Gastrocnemius medialis (tissue), 4 donors: Measurements from ENCODE around the gene PTPN6. TPM values are rescaled to one million over a fixed set of nuclear protein-coding genes. Genes with fewer than 3 reads are reported as not detected.
A peak's percentile ranks its signal among the peaks of the same experiment; 100 is the strongest.

Experiments used
- ATAC-seq, 2 donors: fragments of 150-250 bp; one replicate each; pipeline ENCODE4 v1.9.1; 2016
- DNase-seq, 2 donors: peaks; one replicate each; pipeline ENCODE4 v3.0.0-alpha.2; 2019
- H3K27ac ChIP-seq, 4 donors: fragments of 200-600 bp; sonication (generic); 1 replicate in 1 of 4; 2 replicates in 3 of 4; pipeline ENCODE4 v1.5.1; 2016 to 2018; ENCODE audit warnings: mild to moderate bottlenecking in 2 of 4, moderate library complexity in 1 of 4
- H3K27me3 ChIP-seq, 3 donors: fragments of 200-600 bp; sonication (generic) in 2 of 3; 1 replicate in 1 of 3; 2 replicates in 2 of 3; pipeline versions ENCODE4 v1.5.1 to v1.6.0; 2016 to 2019; ENCODE audit warnings: mild to moderate bottlenecking in 1 of 3, moderate library complexity in 1 of 3
- H3K36me3 ChIP-seq, 2 donors: fragments of 200-600 bp; sonication (generic) in 1 of 2; one replicate each; pipeline ENCODE4 v1.5.1; 2017 to 2018
- H3K4me1 ChIP-seq, 2 donors: fragments of 200-600 bp; sonication (generic) in 1 of 2; one replicate each; pipeline ENCODE4 v1.5.1; 2016 to 2017; ENCODE audit warnings: mild to moderate bottlenecking in 2 of 2
- H3K4me3 ChIP-seq, 4 donors: fragments of 200-600 bp; sonication (generic) in 3 of 4; 1 replicate in 1 of 4; 2 replicates in 3 of 4; pipeline ENCODE4 v1.5.1; 2016 to 2019; ENCODE audit warnings: mild to moderate bottlenecking in 2 of 4
- H3K9me3 ChIP-seq, 3 donors: fragments of 200-600 bp; sonication (generic) in 2 of 3; 1 replicate in 1 of 3; 2 replicates in 2 of 3; pipeline ENCODE4 v1.5.1; 2016 to 2019
- CTCF ChIP-seq, 5 experiments: fragments of 450-650 bp in 3 of 5; fragments of 200-600 bp in 2 of 5; sonication (generic) in 2 of 5; IDR thresholded peaks in 4 of 5; conservative IDR thresholded peaks in 1 of 5; 1 replicate in 4 of 5; 2 replicates in 1 of 5; pipeline ENCODE4 v1.5.1; 2016 to 2019; ENCODE audit warnings: antibody characterized with exemption in 5 of 5, mild to moderate bottlenecking in 3 of 5, moderate library complexity in 3 of 5
- POLR2A ChIP-seq, 2 donors: fragments of 450-650 bp; IDR thresholded peaks; one replicate each; pipeline ENCODE4 v1.6.1; 2017; ENCODE audit warnings: antibody characterized with exemption in 2 of 2, mild to moderate bottlenecking in 2 of 2, moderate library complexity in 2 of 2
- in situ Hi-C, 4 donors: fragments of 200-750 bp; cut with MboI; loops; one replicate each; pipeline versions ENCODE4 v1.15.0 to v1.8.0; 2017; ENCODE audit warnings: low sequenced_read_pairs in 4 of 4
- intact Hi-C: fragments of 100-400 bp; cut with DNase I; formaldehyde crosslinking; loops from one replicate; pipeline ENCODE4 v1.15.1; 2023; ENCODE audit warnings: low total_unique reads
- total RNA-seq, 4 donors: library from RNA; depleted of rRNA; stranded (reverse); fragments of >200 nt; gene quantifications; one replicate each; pipeline versions ENCODE4 v1.1.0 to v1.2.3, GENCODE V29; 2016

PTPN6 gene
- total RNA-seq, 4 donors from 2014 or later: 0.87 to 7.6 (median 5.0) TPM

- no peak for TF ChIP-seq CTCF (IDR thresholded peaks at IDR 0.05 in 4 of 5, conservative IDR thresholded peaks at IDR 0.05 in 1 of 5)
- no peak overlapping the region for H3K4me3 ChIP-seq
- intact Hi-C loops (no loop called here), in situ Hi-C loops (loop anchor here in 1 of 4 donors (25.0 kb wide), 1 partner anchor 176 kb away; the partner anchor contains the start of gene C1RL)
- peaks cover 28 to 41% of the 10 kb centered on the region in 2 donors for H3K4me1 ChIP-seq
- peaks cover 0 to 16% of the 10 kb centered on the region in 2 donors for H3K36me3 ChIP-seq
- ATAC-seq (no peak), DNase-seq (no peak)
- peak overlapping the region; percentile 91 to 97 (median 95) for H3K27ac ChIP-seq
- H3K9me3 ChIP-seq: no peaks in the 10 kb centered on the region
- no peaks in the 10 kb centered on the region for H3K27me3 ChIP-seq
These were observed 14.9 kb upstream of the PTPN6 start for GRCh38 chr12:6936194-6936635.

GRCh38 chr12:6936636-6937480, 14.3 kb upstream of the PTPN6 start:
- ATAC-seq (peak in 1 of 2 donors; percentile 3), DNase-seq (no peak)
- H3K27me3 ChIP-seq: no peaks in the 10 kb centered on the region
- H3K9me3 ChIP-seq: no peaks in the 10 kb centered on the region
- H3K4me1 ChIP-seq: peaks cover 28 to 41% of the 10 kb centered on the region in 2 donors
- no peak for TF ChIP-seq POLR2A (IDR thresholded peaks at IDR 0.05)
- TF ChIP-seq CTCF (IDR thresholded peaks at IDR 0.05 in 4 of 5, conservative IDR thresholded peaks at IDR 0.05 in 1 of 5): no peak
- intact Hi-C loops (no loop called here), in situ Hi-C loops (loop anchor here in 1 of 4 donors (25.0 kb wide), 1 partner anchor 175 kb away; the partner anchor contains the start of gene C1RL)
- peak overlapping the region; percentile 91 to 97 (median 95) for H3K27ac ChIP-seq
- peaks cover 0 to 16% of the 10 kb centered on the region in 2 donors for H3K36me3 ChIP-seq
- peak overlapping the region; percentile 67 to 93 (median 80) for H3K4me3 ChIP-seq

GRCh38 chr12:6937481-6938352, 13.4 kb upstream of the PTPN6 start:
- TF ChIP-seq POLR2A (IDR thresholded peaks at IDR 0.05) (peak; percentile 64 to 69), CTCF (IDR thresholded peaks at IDR 0.05 in 4 of 5, conservative IDR thresholded peaks at IDR 0.05 in 1 of 5) (peak; percentile 94 to 98 (median 95))
- Histone ChIP-seq H3K9me3 (no peaks in the 10 kb centered on the region), H3K27me3 (no peaks in the 10 kb centered on the region), H3K4me1 (peaks cover 24 to 44% of the 10 kb centered on the region in 2 donors), H3K4me3 (peak overlapping the region; percentile 67 to 93 (median 80)), H3K27ac (peak overlapping the region; percentile 91 to 97 (median 95)), H3K36me3 (peaks cover 0 to 16% of the 10 kb centered on the region in 2 donors)
- ATAC-seq (peak; percentile 91 to 94), DNase-seq (peak; percentile 91 to 93)
- intact Hi-C loops (loop anchor here (1.0 kb wide), 1 partner anchor 10 kb away; the partner anchor contains the start of gene ATN1), in situ Hi-C loops (loop anchor here in 1 of 4 donors (25.0 kb wide), 1 partner anchor 175 kb away; the partner anchor contains the start of gene C1RL)

- no peak for ATAC-seq
- H3K4me3 ChIP-seq: peak overlapping the region; percentile 67 to 93 (median 80)
These were observed 12.6 kb upstream of the PTPN6 start for GRCh38 chr12:6938353-6939190.

More at GRCh38 chr12:6938353-6939190, 12.6 kb upstream of the PTPN6 start:
- Histone ChIP-seq H3K27me3 (no peaks in the 10 kb centered on the region), H3K4me1 (peaks cover 20 to 42% of the 10 kb centered on the region in 2 donors), H3K9me3 (no peaks in the 10 kb centered on the region), H3K27ac (peak overlapping the region; percentile 91 to 97 (median 95)), H3K36me3 (peaks cover 0 to 16% of the 10 kb centered on the region in 2 donors)
- TF ChIP-seq CTCF (IDR thresholded peaks at IDR 0.05 in 4 of 5, conservative IDR thresholded peaks at IDR 0.05 in 1 of 5) (peak in 1 of 5 experiments; percentile 8), POLR2A (IDR thresholded peaks at IDR 0.05) (no peak)
- in situ Hi-C loops: loop anchor here in 1 of 4 donors (25.0 kb wide), 1 partner anchor 174 kb away; the partner anchor contains the start of gene C1RL
- no peak for DNase-seq
- intact Hi-C loops: loop anchor here (1.0 kb wide), 1 partner anchor 11 kb away; the partner anchor contains the start of gene ATN1
